CD4-positive, CD25-positive, alpha-beta regulatory T cell (primary cell): ENCODE measurements around the gene CDC26. TPM values are rescaled to one million over a fixed set of nuclear protein-coding genes. Genes with fewer than 3 reads are reported as not detected.
"Not testable (repeated sequence)": the region's sequence is repeated elsewhere in the genome, so short reads cannot be mapped to it uniquely, and the experiment has no call there.

Experiments
- ATAC-seq, 2 donors: fragments of 150-1000 bp; cut with Tn5 transposase; one replicate each; pipeline ENCODE4 v1.10.0; 2021; ENCODE audit warnings: low read depth in 2 of 2, moderate number of reproducible peaks in 2 of 2, moderate library complexity in 1 of 2
- DNase-seq, 3 donors: peaks; one replicate each; pipeline versions ENCODE4 v3.0.0 to v3.0.0-alpha.2; 2012 to 2022; ENCODE audit warnings: mixed read lengths in 1 of 3
- H3K27ac ChIP-seq: one replicate; pipeline ENCODE4 v1.7.0; 2013; ENCODE audit warnings: mild to moderate bottlenecking, low read length; ENCODE audit not compliant: insufficient read depth, poor library complexity, severe bottlenecking
- H3K27me3 ChIP-seq: one replicate; pipeline ENCODE4 v1.7.0; 2013; ENCODE audit warnings: low read length; ENCODE audit not compliant: control insufficient read depth, insufficient read depth
- H3K36me3 ChIP-seq: one replicate; pipeline ENCODE4 v1.7.0; 2013; ENCODE audit warnings: mild to moderate bottlenecking, low read length, moderate library complexity; ENCODE audit not compliant: control insufficient read depth, insufficient read depth
- H3K4me1 ChIP-seq: 2 replicates; pipeline ENCODE4 v1.7.0; 2013; ENCODE audit warnings: mild to moderate bottlenecking, low read length; ENCODE audit not compliant: insufficient read depth, control insufficient read depth, poor library complexity, severe bottlenecking
- H3K4me3 ChIP-seq: one replicate; pipeline ENCODE4 v1.7.0; 2013; ENCODE audit warnings: low read depth, mild to moderate bottlenecking, low read length, moderate library complexity
- H3K9me3 ChIP-seq, 2 experiments: 1 replicate in 1 of 2; 2 replicates in 1 of 2; pipeline ENCODE4 v1.7.0; 2013; ENCODE audit warnings: low read length in 2 of 2, mild to moderate bottlenecking in 1 of 2, moderate library complexity in 1 of 2; ENCODE audit not compliant: control insufficient read depth in 2 of 2
- H3K27ac Mint-ChIP-seq, 3 donors: one replicate each; pipeline ENCODE4 v1.8.0; 2020 to 2022; ENCODE audit warnings: mild to moderate bottlenecking in 3 of 3, mixed read lengths in 3 of 3, moderate library complexity in 2 of 3
- H3K27me3 Mint-ChIP-seq: one replicate; pipeline ENCODE4 v1.8.0; 2022; ENCODE audit warnings: mild to moderate bottlenecking, mixed read lengths
- H3K36me3 Mint-ChIP-seq: one replicate; pipeline ENCODE4 v1.8.0; 2020; ENCODE audit warnings: mixed read lengths
- H3K4me1 Mint-ChIP-seq, 4 donors: one replicate each; pipeline ENCODE4 v1.8.0; 2020 to 2022; ENCODE audit warnings: mixed read lengths in 4 of 4, mild to moderate bottlenecking in 1 of 4
- H3K4me3 Mint-ChIP-seq, 4 donors: one replicate each; pipeline ENCODE4 v1.8.0; 2020 to 2022; ENCODE audit warnings: mild to moderate bottlenecking in 4 of 4, mixed read lengths in 4 of 4, moderate library complexity in 3 of 4
- H3K9me3 Mint-ChIP-seq, 7 donors: one replicate each; pipeline ENCODE4 v1.8.0; 2020 to 2022; ENCODE audit warnings: mixed read lengths in 7 of 7, mild to moderate bottlenecking in 3 of 7, moderate library complexity in 2 of 7
- polyA plus RNA-seq, 4 donors: library from polyadenylated mRNA; unstranded; fragments of 300-500 nt; fragmentation: Illumina TruSeq; gene quantifications; one replicate each; pipeline ENCODE4 v1.2.3, GENCODE V29; 2021
- total RNA-seq: library from RNA; stranded (reverse); gene quantifications from one replicate; pipeline ENCODE4 v1.2.3, GENCODE V29; 2022

CDC26 gene
- total and polyA plus RNA-seq, 5 donors from 2014 or later: 26.3 to 182 (median 173) TPM

GRCh38 chr9:113235701-113236255, 39.6 kb downstream of the CDC26 start:
- not testable (repeated sequence) for H3K9me3 Mint-ChIP-seq, H3K27ac Mint-ChIP-seq, H3K4me1 ChIP-seq, DNase-seq, H3K36me3 ChIP-seq, H3K9me3 ChIP-seq, H3K27me3 ChIP-seq, H3K27me3 Mint-ChIP-seq, H3K27ac ChIP-seq, H3K36me3 Mint-ChIP-seq, H3K4me3 ChIP-seq, H3K4me3 Mint-ChIP-seq, ATAC-seq
- H3K4me1 Mint-ChIP-seq: peaks cover 12 to 16% (median 15%) of the 10 kb centered on the region in 4 donors

DNA sequence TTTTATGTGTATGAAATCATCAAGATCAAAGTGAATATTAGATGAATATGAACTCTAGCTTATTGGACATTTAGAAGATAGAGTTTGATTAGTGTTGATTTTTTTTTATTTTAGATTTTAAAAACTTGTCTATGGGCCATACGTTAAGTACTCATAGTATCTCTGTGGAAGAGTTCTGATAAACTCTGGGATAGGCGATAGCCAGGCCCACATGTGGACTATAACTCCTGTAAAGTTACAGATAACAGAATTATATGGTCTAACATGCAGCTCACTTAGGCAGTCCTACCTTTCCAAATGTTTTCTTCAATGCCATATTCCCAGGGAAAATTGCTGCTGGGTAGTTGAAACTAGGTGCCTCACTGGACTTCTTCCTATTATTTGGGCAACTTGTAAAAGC, 43.7 kb downstream of the CDC26 start:
- H3K27me3 ChIP-seq: no peaks in the 10 kb centered on the region
- Mint-ChIP-seq H3K4me3 (peak overlapping the region in 1 of 4 donors; percentile 58), H3K27ac (peak overlapping the region in 1 of 3 donors; percentile 86), H3K27me3 (no peaks in the 10 kb centered on the region), H3K36me3 (peaks cover 7% of the 10 kb centered on the region), H3K9me3 (no peaks in the 10 kb centered on the region), H3K4me1 (peaks cover 22 to 31% (median 26%) of the 10 kb centered on the region in 4 donors)
- H3K4me1 ChIP-seq: peaks cover 8% of the 10 kb centered on the region
- H3K36me3 ChIP-seq: no peaks in the 10 kb centered on the region
- DNase-seq (no peak), ATAC-seq (no peak)
- no peak overlapping the region for H3K4me3 ChIP-seq
- H3K27ac ChIP-seq: no peak overlapping the region
- no peaks in the 10 kb centered on the region for H3K9me3 ChIP-seq

DNA sequence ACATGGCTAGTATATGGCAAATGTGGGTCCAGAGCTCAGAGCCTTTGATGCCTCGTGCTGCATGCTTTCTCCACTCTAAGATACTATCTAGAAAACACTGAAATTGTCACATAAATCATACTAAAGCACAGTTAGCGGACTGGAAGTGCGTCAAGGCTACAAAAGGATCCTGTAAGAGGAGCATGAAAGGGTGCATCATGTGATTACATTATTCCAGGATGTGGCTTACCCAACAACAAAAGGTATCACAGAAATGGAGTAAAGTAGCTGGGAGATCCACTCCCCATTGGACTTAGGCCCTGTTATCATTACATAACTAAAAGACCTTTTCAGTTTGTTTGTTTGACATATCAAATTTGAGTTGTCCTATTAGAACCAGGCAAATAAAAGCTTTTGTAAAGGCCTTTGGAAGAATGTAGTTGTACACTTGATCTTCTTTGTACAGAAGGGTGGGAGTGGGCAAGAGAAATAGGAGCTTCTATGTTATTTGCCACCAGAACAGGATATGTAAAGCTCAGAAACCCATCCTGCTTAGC, 47.2 kb downstream of the CDC26 start:
- peaks cover 16 to 27% (median 22%) of the 10 kb centered on the region in 4 donors for H3K4me1 Mint-ChIP-seq
- ATAC-seq (no peak), DNase-seq (no peak)
- Histone ChIP-seq H3K9me3 (no peaks in the 10 kb centered on the region), H3K27ac (no peak overlapping the region), H3K36me3 (no peaks in the 10 kb centered on the region), H3K4me1 (peaks cover 4% of the 10 kb centered on the region), H3K27me3 (no peaks in the 10 kb centered on the region), H3K4me3 (no peak overlapping the region)
- peaks cover 7% of the 10 kb centered on the region for H3K36me3 Mint-ChIP-seq
- peak overlapping the region in 2 of 4 donors; percentile 21 to 22 for H3K4me3 Mint-ChIP-seq
- no peaks in the 10 kb centered on the region for H3K27me3 Mint-ChIP-seq
- peak overlapping the region in 2 of 3 donors; percentile 2 to 64 for H3K27ac Mint-ChIP-seq
- no peaks in the 10 kb centered on the region for H3K9me3 Mint-ChIP-seq

DNA sequence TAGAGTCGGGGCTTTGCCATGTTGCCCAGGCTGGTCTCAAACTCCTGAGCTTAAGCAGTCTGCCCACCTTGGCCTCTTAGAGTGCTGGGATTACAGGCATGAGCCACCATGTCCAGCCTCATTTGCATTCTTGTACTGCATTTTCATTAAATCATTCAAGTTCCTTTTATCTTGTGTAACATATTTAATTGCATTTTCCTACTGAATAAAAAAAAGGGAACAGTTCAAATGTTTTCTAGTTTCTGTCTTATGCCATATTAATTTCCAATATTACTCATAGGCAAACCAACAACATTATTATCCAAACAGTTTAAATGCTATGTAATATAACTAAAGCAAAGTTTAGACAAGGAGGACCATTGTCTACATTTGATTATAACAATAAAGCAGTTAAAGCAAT, 47.9 kb downstream of the CDC26 start:
- peak overlapping the region in 1 of 4 donors; percentile 21 for H3K4me3 Mint-ChIP-seq
- H3K9me3 Mint-ChIP-seq: no peaks in the 10 kb centered on the region
- Histone ChIP-seq H3K9me3 (no peaks in the 10 kb centered on the region), H3K4me3 (no peak overlapping the region), H3K27me3 (no peaks in the 10 kb centered on the region), H3K36me3 (no peaks in the 10 kb centered on the region), H3K4me1 (peaks cover 4% of the 10 kb centered on the region), H3K27ac (no peak overlapping the region)
- no peaks in the 10 kb centered on the region for H3K27me3 Mint-ChIP-seq
- DNase-seq (no peak), ATAC-seq (no peak)
- peaks cover 15 to 22% (median 22%) of the 10 kb centered on the region in 4 donors for H3K4me1 Mint-ChIP-seq
- H3K36me3 Mint-ChIP-seq: peaks cover 7% of the 10 kb centered on the region
- H3K27ac Mint-ChIP-seq: no peak overlapping the region

- H3K4me3 Mint-ChIP-seq: peak overlapping the region in 2 of 4 donors; percentile 62 to 95
- H3K27ac Mint-ChIP-seq: no peak overlapping the region
- DNase-seq (no peak), ATAC-seq (no peak)
- peaks cover 0 to 2% (median 0%) of the 10 kb centered on the region in 7 donors for H3K9me3 Mint-ChIP-seq
- H3K27me3 ChIP-seq: no peaks in the 10 kb centered on the region
- H3K36me3 Mint-ChIP-seq: peaks cover 4% of the 10 kb centered on the region
- H3K36me3 ChIP-seq: no peaks in the 10 kb centered on the region
- H3K27me3 Mint-ChIP-seq: no peaks in the 10 kb centered on the region
- H3K4me1 ChIP-seq: peaks cover 32% of the 10 kb centered on the region
- peaks cover 8 to 52% (median 36%) of the 10 kb centered on the region in 4 donors for H3K4me1 Mint-ChIP-seq
- no peak overlapping the region for H3K4me3 ChIP-seq
- H3K27ac ChIP-seq: no peak overlapping the region
- H3K9me3 ChIP-seq: no peaks in the 10 kb centered on the region
These were observed 51.4 kb downstream of the CDC26 start for GRCh38 chr9:113223963-113224362.

DNA sequence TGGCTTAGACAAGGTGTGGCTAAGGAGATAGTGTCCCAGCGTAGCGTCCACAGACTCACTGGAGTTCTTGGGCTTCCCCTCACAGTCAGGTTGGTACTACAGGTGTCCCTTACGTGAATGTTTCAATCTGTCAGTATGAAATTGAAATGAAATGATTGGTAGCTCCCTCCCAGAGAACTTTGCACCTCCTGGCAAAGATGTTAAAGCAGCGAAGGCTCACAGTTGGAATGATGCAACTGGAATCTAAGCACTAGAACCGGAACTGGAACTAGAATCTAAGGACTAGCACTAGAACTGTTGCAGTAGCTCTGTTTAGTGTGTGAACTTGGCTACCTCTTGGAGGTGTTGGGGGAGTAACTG, 52.9 kb downstream of the CDC26 start:
- H3K27me3 ChIP-seq: no peaks in the 10 kb centered on the region
- Mint-ChIP-seq H3K4me3 (peak overlapping the region; percentile 93 to 97 (median 95)), H3K27ac (peak overlapping the region in 2 of 3 donors; percentile 94 to 97), H3K4me1 (peaks cover 13 to 56% (median 37%) of the 10 kb centered on the region in 4 donors), H3K36me3 (no peaks in the 10 kb centered on the region), H3K9me3 (peaks cover 0 to 2% (median 0%) of the 10 kb centered on the region in 7 donors), H3K27me3 (no peaks in the 10 kb centered on the region)
- H3K27ac ChIP-seq: no peak overlapping the region
- H3K4me1 ChIP-seq: peaks cover 35% of the 10 kb centered on the region
- no peaks in the 10 kb centered on the region for H3K36me3 ChIP-seq
- DNase-seq (no peak), ATAC-seq (no peak)
- H3K4me3 ChIP-seq: peak overlapping the region; percentile 86
- no peaks in the 10 kb centered on the region for H3K9me3 ChIP-seq

- Histone ChIP-seq H3K27ac (peak overlapping the region; percentile 87), H3K27me3 (no peaks in the 10 kb centered on the region), H3K9me3 (no peaks in the 10 kb centered on the region), H3K36me3 (no peaks in the 10 kb centered on the region), H3K4me3 (peak overlapping the region; percentile 86), H3K4me1 (peaks cover 35% of the 10 kb centered on the region)
- no peak for ATAC-seq
- Mint-ChIP-seq H3K4me3 (peak overlapping the region; percentile 93 to 97 (median 95)), H3K9me3 (peaks cover 0 to 2% (median 0%) of the 10 kb centered on the region in 7 donors), H3K27ac (peak overlapping the region; percentile 86 to 97 (median 94)), H3K27me3 (no peaks in the 10 kb centered on the region), H3K4me1 (peaks cover 12 to 56% (median 35%) of the 10 kb centered on the region in 4 donors), H3K36me3 (no peaks in the 10 kb centered on the region)
- peak in 1 of 3 donors; percentile 20 for DNase-seq
These were observed 53.4 kb downstream of the CDC26 start for GRCh38 chr9:113221800-113222481.
